Measurements from ENCODE around the gene RPA3.

- TF ChIP-seq CTCF (IDR thresholded peaks at IDR 0.05) (no peak), POLR2A (IDR thresholded peaks at IDR 0.05) (no peak), POLR2AphosphoS5 (IDR thresholded peaks at IDR 0.05) (no peak)
Measured at GRCh38 chr7:7672545-7673239, 45.7 kb downstream of the RPA3 start.

Data from prostate gland (tissue), 2 donors.